Fibroblast of the aortic adventitia (primary cell): Measurements from ENCODE around the gene SLC25A22. TPM values are rescaled to one million over a fixed set of nuclear protein-coding genes. Genes with fewer than 3 reads are reported as not detected.

Experiments
- DNase-seq: peaks from one replicate; pipeline ENCODE4 v3.0.0-alpha.2; 2010; ENCODE audit warnings: low read depth
- H3K4me3 ChIP-seq: 2 replicates; pipeline ENCODE4 v1.5.1; 2011; ENCODE audit warnings: low read depth, mild to moderate bottlenecking, control low read depth, low read length, moderate library complexity
- small RNA-seq: library from RNA; depleted of rRNA; stranded (forward); fragments of <200 nt; gene quantifications from one replicate; pipeline ENCODE3, GENCODE V24; 2012
- total RNA-seq: library from RNA; depleted of rRNA; stranded (reverse); fragments of >200 nt; gene quantifications from 2 replicates; pipeline ENCODE4 v1.2.3, GENCODE V29; 2012; ENCODE audit warnings: low replicate concordance
- TF ChIP-seq, protein P1 (sequence below): IDR thresholded peaks from 2 replicates; pipeline ENCODE4 v1.5.1; 2011; ENCODE audit warnings: mild to moderate bottlenecking, low read length, control low read depth, inconsistent platforms; ENCODE audit not compliant: insufficient read depth

SLC25A22 gene
- total RNA-seq, 1 donor, result 16.7 TPM

GRCh38 chr11:742156-742546 lies 55.9 kb downstream of the SLC25A22 start:
- no peak for DNase-seq
- H3K4me3 ChIP-seq, result no peak overlapping the region
- TF ChIP-seq, protein P1, sequence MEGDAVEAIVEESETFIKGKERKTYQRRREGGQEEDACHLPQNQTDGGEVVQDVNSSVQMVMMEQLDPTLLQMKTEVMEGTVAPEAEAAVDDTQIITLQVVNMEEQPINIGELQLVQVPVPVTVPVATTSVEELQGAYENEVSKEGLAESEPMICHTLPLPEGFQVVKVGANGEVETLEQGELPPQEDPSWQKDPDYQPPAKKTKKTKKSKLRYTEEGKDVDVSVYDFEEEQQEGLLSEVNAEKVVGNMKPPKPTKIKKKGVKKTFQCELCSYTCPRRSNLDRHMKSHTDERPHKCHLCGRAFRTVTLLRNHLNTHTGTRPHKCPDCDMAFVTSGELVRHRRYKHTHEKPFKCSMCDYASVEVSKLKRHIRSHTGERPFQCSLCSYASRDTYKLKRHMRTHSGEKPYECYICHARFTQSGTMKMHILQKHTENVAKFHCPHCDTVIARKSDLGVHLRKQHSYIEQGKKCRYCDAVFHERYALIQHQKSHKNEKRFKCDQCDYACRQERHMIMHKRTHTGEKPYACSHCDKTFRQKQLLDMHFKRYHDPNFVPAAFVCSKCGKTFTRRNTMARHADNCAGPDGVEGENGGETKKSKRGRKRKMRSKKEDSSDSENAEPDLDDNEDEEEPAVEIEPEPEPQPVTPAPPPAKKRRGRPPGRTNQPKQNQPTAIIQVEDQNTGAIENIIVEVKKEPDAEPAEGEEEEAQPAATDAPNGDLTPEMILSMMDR, result no peak

Small RNAs within 50 kb of the gene (small RNA-seq; reads per million reads assigned to genes)
- gene SNORA52, result not detected

Other genes with a start within 250 kb of the SLC25A22 start
- gene LMNTD2, start 237.5 kb downstream of the SLC25A22 start, total RNA-seq, result 0.36 TPM in 1 of 2 replicates, not detected in the other
- 1.6 and 2.5 TPM in 2 replicates for gene RASSF7, start 237.3 kb downstream of the SLC25A22 start, total RNA-seq
- 27.6 and 37.5 TPM in 2 replicates for gene PHRF1, start 221.8 kb downstream of the SLC25A22 start, total RNA-seq
- gene IRF7, start 182.3 kb downstream of the SLC25A22 start, total RNA-seq, result 6.5 and 6.8 TPM in 2 replicates
- not detected in 2 replicates for gene CDHR5, start 173.3 kb downstream of the SLC25A22 start, total RNA-seq
- not detected in 2 replicates for gene SCT, start 171.1 kb downstream of the SLC25A22 start, total RNA-seq
- gene DRD4, start 161.0 kb downstream of the SLC25A22 start, total RNA-seq, result 0.09 and 0.16 TPM in 2 replicates
- gene DEAF1, start 103.1 kb downstream of the SLC25A22 start, total RNA-seq, result 26.7 and 40.0 TPM in 2 replicates
- gene TMEM80, start 102.5 kb downstream of the SLC25A22 start, total RNA-seq, result 3.6 and 9.4 TPM in 2 replicates
- gene EPS8L2, start 92.0 kb downstream of the SLC25A22 start, total RNA-seq, result 47.9 and 49.2 TPM in 2 replicates
- gene TALDO1, start 50.8 kb downstream of the SLC25A22 start, total RNA-seq, result 123 and 146 TPM in 2 replicates
- 40.6 and 53.4 TPM in 2 replicates for gene GATD1, start 20.8 kb downstream of the SLC25A22 start, total RNA-seq
- gene CEND1, start 8.2 kb downstream of the SLC25A22 start, total RNA-seq, result 0.65 and 1.2 TPM in 2 replicates
- gene PIDD1, start 7.0 kb upstream of the SLC25A22 start, total RNA-seq, result 6.3 and 8.8 TPM in 2 replicates
- gene RPLP2, start 11.7 kb upstream of the SLC25A22 start, total RNA-seq, result 99.4 and 841 TPM in 2 replicates
- gene PNPLA2, start 20.6 kb upstream of the SLC25A22 start, total RNA-seq, result 20.0 and 27.7 TPM in 2 replicates
- gene CRACR2B, start 29.6 kb upstream of the SLC25A22 start, total RNA-seq, result 1.3 and 1.8 TPM in 2 replicates
- 159 and 311 TPM in 2 replicates for gene CD151, start 34.7 kb upstream of the SLC25A22 start, total RNA-seq
- 61.7 and 135 TPM in 2 replicates for gene POLR2L, start 44.2 kb upstream of the SLC25A22 start, total RNA-seq
- 164 and 252 TPM in 2 replicates for gene TSPAN4, start 44.6 kb upstream of the SLC25A22 start, total RNA-seq
- gene CHID1, start 112.5 kb upstream of the SLC25A22 start, total RNA-seq, result 35.1 and 47.2 TPM in 2 replicates
- gene AP2A2, start 127.6 kb upstream of the SLC25A22 start, total RNA-seq, result 65.4 and 72.9 TPM in 2 replicates
- gene MUC6, start 238.4 kb upstream of the SLC25A22 start, total RNA-seq, result under 0.01 TPM in 1 of 2 replicates, not detected in the other